ENCODE data around the gene P3R3URF. TPM values are rescaled to one million over a fixed set of nuclear protein-coding genes. Genes with fewer than 3 reads are reported as not detected.

P3R3URF gene
- total and polyA plus RNA-seq, 2 donors from 2014 or later, result not detected

DNA sequence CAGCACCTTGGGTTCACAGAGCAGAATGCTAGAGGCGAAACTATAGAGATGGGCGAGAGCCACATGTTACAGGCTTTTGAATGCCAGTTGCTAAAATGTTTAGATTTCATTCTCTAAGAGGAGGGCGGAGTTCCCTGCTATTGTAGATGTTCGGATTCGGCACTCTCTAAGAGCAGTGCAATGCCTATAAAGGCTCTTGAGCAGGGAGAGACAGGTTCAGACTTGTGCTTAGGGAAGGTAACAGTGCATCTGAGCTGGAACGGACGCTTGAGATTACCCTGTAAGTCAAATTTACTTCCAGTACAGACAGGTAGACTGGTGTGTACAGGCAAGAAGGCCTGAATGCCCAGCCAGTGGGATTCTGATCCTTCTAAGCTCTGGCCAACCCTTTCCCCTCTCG, 42.2 kb upstream of the P3R3URF start:
- Histone ChIP-seq H3K4me3 (ENCODE audit: low read length in 3 of 3) (no peak overlapping the region), H3K4me1 (ENCODE audit: control insufficient read depth in 2 of 3, insufficient read depth in 2 of 3, low read depth in 1 of 3, low read length in 3 of 3) (no peaks in the 10 kb centered on the region), H3K27me3 (ENCODE audit: control insufficient read depth, insufficient read depth, low read length) (no peaks in the 10 kb centered on the region), H3K9me3 (ENCODE audit: control insufficient read depth in 2 of 3, insufficient read depth in 1 of 3, low read length in 3 of 3) (no peaks in the 10 kb centered on the region), H3K36me3 (ENCODE audit: control insufficient read depth in 2 of 3, insufficient read depth in 3 of 3, low read length in 3 of 3) (no peaks in the 10 kb centered on the region), H3K27ac (ENCODE audit: low read depth in 2 of 2, low read length in 2 of 2) (no peak overlapping the region), H3K9ac (ENCODE audit: low read length in 3 of 3) (no peak overlapping the region)
- TF ChIP-seq, protein P1, sequence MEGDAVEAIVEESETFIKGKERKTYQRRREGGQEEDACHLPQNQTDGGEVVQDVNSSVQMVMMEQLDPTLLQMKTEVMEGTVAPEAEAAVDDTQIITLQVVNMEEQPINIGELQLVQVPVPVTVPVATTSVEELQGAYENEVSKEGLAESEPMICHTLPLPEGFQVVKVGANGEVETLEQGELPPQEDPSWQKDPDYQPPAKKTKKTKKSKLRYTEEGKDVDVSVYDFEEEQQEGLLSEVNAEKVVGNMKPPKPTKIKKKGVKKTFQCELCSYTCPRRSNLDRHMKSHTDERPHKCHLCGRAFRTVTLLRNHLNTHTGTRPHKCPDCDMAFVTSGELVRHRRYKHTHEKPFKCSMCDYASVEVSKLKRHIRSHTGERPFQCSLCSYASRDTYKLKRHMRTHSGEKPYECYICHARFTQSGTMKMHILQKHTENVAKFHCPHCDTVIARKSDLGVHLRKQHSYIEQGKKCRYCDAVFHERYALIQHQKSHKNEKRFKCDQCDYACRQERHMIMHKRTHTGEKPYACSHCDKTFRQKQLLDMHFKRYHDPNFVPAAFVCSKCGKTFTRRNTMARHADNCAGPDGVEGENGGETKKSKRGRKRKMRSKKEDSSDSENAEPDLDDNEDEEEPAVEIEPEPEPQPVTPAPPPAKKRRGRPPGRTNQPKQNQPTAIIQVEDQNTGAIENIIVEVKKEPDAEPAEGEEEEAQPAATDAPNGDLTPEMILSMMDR (IDR thresholded peaks at IDR 0.05; ENCODE audit: borderline replicate concordance, extremely low read depth, insufficient read depth), result no peak
- FAIRE-seq, result no peak
- intact Hi-C loops (cut with DNase I), result no loop called here
- no peak for DNase-seq

DNA sequence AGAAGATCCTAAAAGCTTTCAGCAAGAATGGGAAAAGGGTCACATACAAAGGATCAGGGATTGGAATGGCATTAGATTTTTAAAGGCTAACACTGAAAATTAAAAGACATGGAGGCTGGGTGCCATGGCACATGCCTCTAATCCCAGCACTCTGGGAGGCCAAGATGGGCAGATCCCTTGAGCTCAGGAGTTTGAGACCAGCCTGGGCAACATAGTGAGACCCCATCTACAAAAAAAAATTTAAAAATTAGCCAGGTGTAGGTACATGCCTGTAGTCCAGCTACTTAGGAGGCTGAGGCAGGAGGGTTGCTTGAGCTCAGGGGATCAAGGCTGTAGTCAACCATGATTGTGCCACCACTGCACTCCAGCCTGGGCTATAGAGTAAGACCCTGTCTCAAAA, 39.2 kb upstream of the P3R3URF start:
- H3K36me3 ChIP-seq (ENCODE audit: control insufficient read depth in 2 of 3, insufficient read depth in 3 of 3, low read length in 3 of 3), result no peaks in the 10 kb centered on the region
- FAIRE-seq (no peak), DNase-seq (no peak)
- TF ChIP-seq, protein P1 (IDR thresholded peaks at IDR 0.05; ENCODE audit: borderline replicate concordance, extremely low read depth, insufficient read depth), result no peak
- intact Hi-C loops (cut with DNase I), result no loop called here
- no peak overlapping the region for H3K27ac ChIP-seq (ENCODE audit: low read depth in 2 of 2, low read length in 2 of 2)
- no peaks in the 10 kb centered on the region for H3K4me1 ChIP-seq (ENCODE audit: control insufficient read depth in 2 of 3, insufficient read depth in 2 of 3, low read depth in 1 of 3, low read length in 3 of 3)
- H3K27me3 ChIP-seq (ENCODE audit: control insufficient read depth, insufficient read depth, low read length), result no peaks in the 10 kb centered on the region
- no peaks in the 10 kb centered on the region for H3K9me3 ChIP-seq (ENCODE audit: control insufficient read depth in 2 of 3, insufficient read depth in 1 of 3, low read length in 3 of 3)
- no peak overlapping the region for H3K4me3 ChIP-seq (ENCODE audit: low read length in 3 of 3)
- no peak overlapping the region for H3K9ac ChIP-seq (ENCODE audit: low read length in 3 of 3)

DNA sequence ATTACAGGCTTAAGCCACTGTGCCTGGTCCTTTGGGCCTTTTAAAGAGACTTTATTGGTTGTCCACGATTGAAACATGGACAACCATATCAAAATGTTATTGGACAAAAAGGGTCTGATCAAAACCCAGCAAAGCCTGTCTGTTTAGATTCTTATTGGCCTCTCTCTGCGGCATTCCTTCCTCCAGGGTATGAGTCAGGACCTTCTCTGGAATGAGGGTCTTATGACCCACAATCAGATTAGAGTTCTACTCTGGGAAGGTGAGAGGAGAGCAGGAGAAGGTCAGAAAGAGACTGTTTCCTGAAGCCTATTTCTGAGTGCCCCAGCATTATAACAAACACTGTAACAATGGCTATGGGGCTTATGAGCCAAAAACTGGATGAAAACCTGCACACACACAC, 34.8 kb upstream of the P3R3URF start:
- FAIRE-seq (no peak), DNase-seq (no peak)
- Histone ChIP-seq H3K36me3 (ENCODE audit: control insufficient read depth in 2 of 3, insufficient read depth in 3 of 3, low read length in 3 of 3) (no peaks in the 10 kb centered on the region), H3K4me3 (ENCODE audit: low read length in 3 of 3) (no peak overlapping the region), H3K4me1 (ENCODE audit: control insufficient read depth in 2 of 3, insufficient read depth in 2 of 3, low read depth in 1 of 3, low read length in 3 of 3) (no peaks in the 10 kb centered on the region), H3K27me3 (ENCODE audit: control insufficient read depth, insufficient read depth, low read length) (no peaks in the 10 kb centered on the region), H3K9ac (ENCODE audit: low read length in 3 of 3) (peak overlapping the region in 1 of 3 donors; percentile 26), H3K27ac (ENCODE audit: low read depth in 2 of 2, low read length in 2 of 2) (peak overlapping the region in 1 of 2 donors; percentile 65), H3K9me3 (ENCODE audit: control insufficient read depth in 2 of 3, insufficient read depth in 1 of 3, low read length in 3 of 3) (no peaks in the 10 kb centered on the region)
- TF ChIP-seq, protein P1 (IDR thresholded peaks at IDR 0.05; ENCODE audit: borderline replicate concordance, extremely low read depth, insufficient read depth), result no peak
- intact Hi-C loops (cut with DNase I), result no loop called here

DNA sequence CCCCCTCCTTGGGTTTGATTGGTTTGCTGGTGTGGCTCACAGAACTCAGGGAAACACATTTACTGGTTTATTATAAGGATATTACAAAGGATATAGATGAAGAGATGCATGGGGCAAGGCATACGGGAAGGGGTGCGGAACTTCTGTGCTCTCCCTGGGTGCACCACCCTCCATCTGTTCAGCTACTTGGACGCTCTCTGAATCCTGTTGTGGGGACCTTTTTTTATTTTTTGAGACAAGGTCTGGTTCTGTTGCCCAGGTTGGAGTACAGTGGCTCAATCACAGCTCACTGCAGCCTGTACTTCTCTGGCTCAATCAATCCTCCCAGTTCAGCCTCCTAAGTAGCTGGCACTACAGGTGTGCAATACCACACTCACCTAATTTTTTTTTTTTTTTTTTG, 34.3 kb upstream of the P3R3URF start:
- Histone ChIP-seq H3K9ac (ENCODE audit: low read length in 3 of 3) (peak overlapping the region in 1 of 3 donors; percentile 26), H3K27ac (ENCODE audit: low read depth in 2 of 2, low read length in 2 of 2) (no peak overlapping the region), H3K9me3 (ENCODE audit: control insufficient read depth in 2 of 3, insufficient read depth in 1 of 3, low read length in 3 of 3) (no peaks in the 10 kb centered on the region), H3K4me3 (ENCODE audit: low read length in 3 of 3) (no peak overlapping the region), H3K27me3 (ENCODE audit: control insufficient read depth, insufficient read depth, low read length) (no peaks in the 10 kb centered on the region), H3K4me1 (ENCODE audit: control insufficient read depth in 2 of 3, insufficient read depth in 2 of 3, low read depth in 1 of 3, low read length in 3 of 3) (no peaks in the 10 kb centered on the region), H3K36me3 (ENCODE audit: control insufficient read depth in 2 of 3, insufficient read depth in 3 of 3, low read length in 3 of 3) (no peaks in the 10 kb centered on the region)
- TF ChIP-seq, protein P1 (IDR thresholded peaks at IDR 0.05; ENCODE audit: borderline replicate concordance, extremely low read depth, insufficient read depth), result no peak
- FAIRE-seq (no peak), DNase-seq (no peak)
- intact Hi-C loops (cut with DNase I), result no loop called here
